NB4 (cell line): ENCODE measurements around the gene CYB561.

Experiments
- DNase-seq: peaks from one replicate; pipeline ENCODE4 v3.0.0; 2010; ENCODE audit warnings: low read depth
- H3K4me3 ChIP-seq: one replicate; pipeline ENCODE4 v1.5.1; 2011; ENCODE audit warnings: mild to moderate bottlenecking, low read depth, low read length, moderate library complexity
- MYC ChIP-seq: IDR thresholded peaks from 2 replicates; pipeline ENCODE4 v1.6.1; 2011; ENCODE audit warnings: low read depth, low read length
- POLR2A ChIP-seq: IDR thresholded peaks from 2 replicates; pipeline ENCODE4 v1.6.1; 2011; ENCODE audit warnings: mild to moderate bottlenecking; ENCODE audit not compliant: insufficient read length; ENCODE audit errors: extremely low read depth
- TF ChIP-seq, protein P1 (sequence below): IDR thresholded peaks from one replicate; pipeline ENCODE4 v1.5.1; 2012; ENCODE audit warnings: low read depth, low read length
- TF ChIP-seq, protein P2 (sequence below): IDR thresholded peaks from 2 replicates; pipeline ENCODE4 v1.6.1; 2011; ENCODE audit warnings: low read depth, low read length

Gene CYB561

DNA sequence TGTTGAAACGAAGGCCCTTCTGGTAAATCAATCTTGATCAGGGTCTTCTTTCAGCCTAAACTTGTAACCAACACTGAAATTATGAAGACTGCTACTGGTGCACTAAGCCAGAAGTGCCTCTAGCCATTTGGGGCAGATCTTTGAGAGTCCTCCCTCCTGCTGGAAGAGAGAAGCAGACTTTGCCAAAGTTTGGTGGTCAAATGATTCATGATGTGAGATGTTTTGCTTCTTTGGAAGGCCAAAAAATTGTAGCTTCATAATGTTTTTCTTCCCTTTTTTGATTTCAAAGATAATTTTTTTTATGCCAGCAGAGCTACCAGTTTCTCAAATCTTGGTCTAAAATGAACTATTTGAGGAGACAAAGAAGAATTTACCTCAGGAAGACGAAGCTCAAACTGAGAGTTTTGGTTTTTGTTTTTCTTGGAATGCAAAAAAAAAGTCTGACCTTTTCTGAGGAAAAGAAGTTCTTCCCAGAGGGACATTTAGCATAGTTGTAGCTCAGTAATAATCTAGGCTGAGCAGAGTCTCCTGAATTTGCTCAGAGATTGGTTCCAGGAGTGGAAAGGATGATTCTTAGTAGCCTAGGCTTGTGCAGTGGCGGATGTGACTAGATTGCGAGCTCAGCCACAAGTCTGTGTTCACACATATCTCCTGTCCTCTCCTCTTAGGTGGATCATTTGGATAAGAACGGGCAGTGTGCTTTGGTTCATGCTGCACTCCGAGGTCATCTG lies 50.9 kb downstream of the CYB561 start:
- H3K4me3 ChIP-seq: no peak overlapping the region
- no peak for DNase-seq
- no peak for TF ChIP-seq POLR2A
- TF ChIP-seq MYC: no peak
- TF ChIP-seq, protein P1, sequence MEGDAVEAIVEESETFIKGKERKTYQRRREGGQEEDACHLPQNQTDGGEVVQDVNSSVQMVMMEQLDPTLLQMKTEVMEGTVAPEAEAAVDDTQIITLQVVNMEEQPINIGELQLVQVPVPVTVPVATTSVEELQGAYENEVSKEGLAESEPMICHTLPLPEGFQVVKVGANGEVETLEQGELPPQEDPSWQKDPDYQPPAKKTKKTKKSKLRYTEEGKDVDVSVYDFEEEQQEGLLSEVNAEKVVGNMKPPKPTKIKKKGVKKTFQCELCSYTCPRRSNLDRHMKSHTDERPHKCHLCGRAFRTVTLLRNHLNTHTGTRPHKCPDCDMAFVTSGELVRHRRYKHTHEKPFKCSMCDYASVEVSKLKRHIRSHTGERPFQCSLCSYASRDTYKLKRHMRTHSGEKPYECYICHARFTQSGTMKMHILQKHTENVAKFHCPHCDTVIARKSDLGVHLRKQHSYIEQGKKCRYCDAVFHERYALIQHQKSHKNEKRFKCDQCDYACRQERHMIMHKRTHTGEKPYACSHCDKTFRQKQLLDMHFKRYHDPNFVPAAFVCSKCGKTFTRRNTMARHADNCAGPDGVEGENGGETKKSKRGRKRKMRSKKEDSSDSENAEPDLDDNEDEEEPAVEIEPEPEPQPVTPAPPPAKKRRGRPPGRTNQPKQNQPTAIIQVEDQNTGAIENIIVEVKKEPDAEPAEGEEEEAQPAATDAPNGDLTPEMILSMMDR: no peak
- TF ChIP-seq, protein P2, sequence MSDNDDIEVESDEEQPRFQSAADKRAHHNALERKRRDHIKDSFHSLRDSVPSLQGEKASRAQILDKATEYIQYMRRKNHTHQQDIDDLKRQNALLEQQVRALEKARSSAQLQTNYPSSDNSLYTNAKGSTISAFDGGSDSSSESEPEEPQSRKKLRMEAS: no peak

DNA sequence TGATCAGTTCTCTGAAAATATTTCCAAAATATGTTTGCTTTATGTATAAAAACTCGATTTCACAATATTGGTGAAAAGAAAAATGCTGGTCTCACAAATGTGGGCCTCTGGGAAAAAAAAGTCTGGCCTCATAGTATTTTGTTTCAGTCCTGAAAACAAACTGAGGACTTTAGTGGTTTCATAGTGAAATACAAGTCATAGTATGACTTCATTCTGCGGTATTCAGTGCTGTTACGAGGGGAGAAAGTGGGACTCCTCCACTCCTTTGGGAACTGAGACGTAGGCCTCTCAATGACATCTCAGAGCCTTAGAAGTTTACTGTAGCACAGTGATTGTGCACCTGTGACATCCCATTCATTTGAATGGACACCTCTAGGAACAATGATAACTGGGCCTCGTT lies 56.0 kb downstream of the CYB561 start:
- no peak overlapping the region for H3K4me3 ChIP-seq
- TF ChIP-seq, protein P1: no peak
- TF ChIP-seq, protein P2: no peak
- TF ChIP-seq MYC (no peak), POLR2A (no peak)
- no peak for DNase-seq

DNA sequence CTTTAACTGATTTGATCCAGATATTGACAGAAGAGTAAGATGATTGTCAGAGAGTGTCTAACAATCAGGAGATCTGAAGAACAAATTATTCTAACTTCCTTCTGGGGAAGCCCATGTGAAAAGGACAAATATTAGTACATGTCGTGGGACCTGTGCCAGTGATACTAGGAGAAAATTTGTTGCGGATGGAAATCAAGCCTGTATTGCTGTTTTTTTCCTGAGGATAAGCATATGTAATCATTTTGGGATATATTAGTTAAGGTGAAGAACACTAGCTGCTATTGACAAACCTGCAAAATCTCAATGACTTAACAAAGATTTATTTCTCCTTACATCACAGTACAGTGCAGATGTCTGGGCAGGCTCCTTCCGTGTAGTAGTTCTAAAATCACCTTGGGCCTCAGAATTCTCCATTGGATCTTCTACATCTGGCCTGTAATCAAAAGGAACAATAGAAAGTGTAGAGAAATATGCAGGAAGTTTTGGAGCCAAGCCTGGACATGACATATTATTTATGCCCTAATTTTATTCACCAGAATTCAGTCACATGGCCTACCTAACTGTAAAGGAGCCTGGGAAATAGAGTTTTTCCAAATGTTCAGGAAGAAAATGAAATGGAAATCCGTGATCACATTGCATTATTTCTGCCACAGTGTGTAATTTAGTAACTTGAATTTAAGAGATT lies 58.3 kb downstream of the CYB561 start:
- no peak for TF ChIP-seq POLR2A
- TF ChIP-seq MYC: no peak
- TF ChIP-seq, protein P1: no peak
- TF ChIP-seq, protein P2: no peak
- DNase-seq: no peak
- no peak overlapping the region for H3K4me3 ChIP-seq

DNA sequence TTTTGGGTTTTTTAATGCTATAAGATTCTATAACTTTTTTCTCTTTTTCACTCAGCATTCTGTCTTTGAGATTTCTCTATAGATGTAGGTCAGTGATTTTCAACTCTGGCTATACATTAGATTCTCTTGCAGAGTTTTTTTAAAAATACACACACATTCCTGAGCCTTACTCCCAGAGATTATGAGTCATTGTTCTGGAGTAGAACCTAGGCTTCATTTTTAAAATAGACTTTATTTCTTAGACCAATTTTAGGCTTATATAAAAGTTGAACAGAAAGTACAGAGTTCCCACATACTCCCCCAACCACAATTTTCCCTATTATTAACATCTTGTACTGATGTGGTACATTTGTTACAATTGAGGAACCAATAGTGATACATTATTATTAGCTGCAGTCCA lies 63.3 kb downstream of the CYB561 start:
- no peak overlapping the region for H3K4me3 ChIP-seq
- DNase-seq: no peak
- no peak for TF ChIP-seq POLR2A
- TF ChIP-seq MYC: no peak
- TF ChIP-seq, protein P2: no peak
- TF ChIP-seq, protein P1: no peak
